ENCODE data around the gene ARHGAP8.
"Not testable (repeated sequence)": the region's sequence is repeated elsewhere in the genome, so short reads cannot be mapped to it uniquely, and the experiment has no call there.

ARHGAP8 gene

DNA sequence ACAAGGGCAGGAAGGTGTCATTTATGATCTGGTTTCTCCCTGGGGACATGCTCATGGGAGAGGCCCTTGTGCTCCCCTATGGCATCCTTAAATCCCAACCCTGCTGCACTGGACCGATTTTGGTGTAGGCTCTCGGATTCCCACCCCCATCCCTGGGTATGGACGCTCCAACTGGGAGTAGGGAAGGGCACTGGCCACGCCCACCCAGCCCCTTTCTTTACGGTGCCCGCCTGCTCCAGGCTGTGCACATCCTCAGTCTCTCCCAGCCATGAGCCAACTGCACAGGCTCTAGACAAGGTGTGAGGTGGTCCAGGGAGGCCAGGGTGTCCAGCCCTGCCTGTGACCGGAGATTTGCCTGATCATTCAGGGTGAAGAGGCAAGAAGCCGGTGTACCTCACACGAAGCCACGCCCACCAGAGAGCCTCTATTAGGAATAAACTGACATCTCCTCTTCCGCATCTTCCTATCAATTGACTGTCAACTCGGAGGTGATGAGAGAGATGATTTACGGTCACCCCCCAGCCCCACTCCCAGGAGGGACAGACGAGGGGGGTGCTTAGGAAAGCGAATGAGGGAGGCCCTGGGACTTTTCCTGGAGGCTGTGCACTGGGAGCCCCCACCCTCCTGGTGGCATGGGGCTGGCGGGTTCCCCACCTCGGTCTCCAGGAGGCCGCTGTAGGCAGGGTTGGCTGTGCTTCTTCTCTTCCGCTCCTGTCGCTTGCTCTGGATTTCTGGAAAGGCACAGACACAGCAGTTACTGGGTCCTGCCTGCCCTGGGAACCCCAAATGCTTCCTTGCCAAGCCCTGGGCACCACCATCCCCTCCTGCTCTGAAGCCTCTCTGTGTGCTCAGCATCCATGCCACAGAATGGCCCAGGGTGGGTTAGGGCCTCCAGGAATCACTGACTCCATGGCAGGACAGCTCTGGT lies 140.7 kb downstream of the ARHGAP8 start:
- Histone ChIP-seq H3K36me3 (ENCODE audit: control insufficient read depth, insufficient read depth, low read length) (0 out of 2 replicates have a peak, but pooled peaks cover 11% of the 10 kb centered on the region), H3K27ac (ENCODE audit: low read length) (no peak overlapping the region), H3K4me3 (ENCODE audit: low read length) (no peak overlapping the region), H3K4me1 (ENCODE audit: control insufficient read depth, insufficient read depth, low read length) (no peaks in the 10 kb centered on the region), H3K27me3 (ENCODE audit: control insufficient read depth, insufficient read depth, low read length) (no peaks in the 10 kb centered on the region), H3K9me3 (ENCODE audit: control insufficient read depth, insufficient read depth, low read length) (no peaks in the 10 kb centered on the region)
- no peak for DNase-seq (ENCODE audit: low read depth, low spot score)
- no CpG with 5 or more reads among the region's 20 CpGs for WGBS (ENCODE audit: insufficient coverage, insufficient read length)

DNA sequence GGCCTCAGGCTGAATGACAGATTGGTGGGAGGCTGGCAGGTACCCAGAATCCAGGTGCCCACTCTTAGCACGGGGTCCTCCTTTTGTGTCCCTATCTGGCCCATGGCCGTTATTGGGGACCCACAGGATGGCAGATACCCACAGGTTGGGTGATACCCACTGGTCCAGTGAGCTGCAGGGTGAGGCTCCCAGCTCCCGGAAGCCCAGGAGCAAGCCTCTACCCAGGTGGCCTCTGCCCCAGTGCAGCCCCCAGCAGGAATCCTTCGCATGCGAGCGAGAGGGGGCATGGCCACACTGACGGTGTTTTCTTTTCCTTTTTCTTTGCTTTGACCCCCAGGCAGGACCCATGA lies 141.3 kb downstream of the ARHGAP8 start:
- Histone ChIP-seq H3K27me3 (ENCODE audit: control insufficient read depth, insufficient read depth, low read length) (no peaks in the 10 kb centered on the region), H3K9me3 (ENCODE audit: control insufficient read depth, insufficient read depth, low read length) (no peaks in the 10 kb centered on the region), H3K36me3 (ENCODE audit: control insufficient read depth, insufficient read depth, low read length) (0 out of 2 replicates have a peak, but pooled peaks cover 11% of the 10 kb centered on the region), H3K27ac (ENCODE audit: low read length) (no peak overlapping the region), H3K4me1 (ENCODE audit: control insufficient read depth, insufficient read depth, low read length) (no peaks in the 10 kb centered on the region), H3K4me3 (ENCODE audit: low read length) (no peak overlapping the region)
- WGBS (ENCODE audit: insufficient coverage, insufficient read length) = no CpG with 5 or more reads among the region's 7 CpGs
- no peak for DNase-seq (ENCODE audit: low read depth, low spot score)

DNA sequence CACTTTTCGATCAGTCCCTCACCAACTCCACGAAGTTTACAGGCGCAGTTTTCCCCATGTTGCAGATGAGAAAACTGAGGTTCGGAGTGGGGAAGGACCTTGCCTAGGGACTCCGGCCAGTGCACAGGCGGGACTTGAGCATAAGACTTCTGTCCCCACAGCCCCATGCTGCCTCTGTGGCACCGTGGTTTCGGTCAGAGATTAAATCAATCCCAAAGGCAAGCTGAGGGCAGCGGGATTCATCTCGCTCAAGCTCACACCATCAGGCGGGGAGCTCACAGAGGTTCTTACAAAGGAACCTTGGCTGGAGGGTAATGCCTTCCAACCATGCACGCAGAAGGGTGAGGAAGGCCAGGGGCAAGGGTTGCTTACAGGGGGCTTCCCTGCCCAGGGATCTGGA lies 141.9 kb downstream of the ARHGAP8 start:
- no peak for DNase-seq (ENCODE audit: low read depth, low spot score)
- no peaks in the 10 kb centered on the region for H3K4me1 ChIP-seq (ENCODE audit: control insufficient read depth, insufficient read depth, low read length)
- H3K27me3 ChIP-seq (ENCODE audit: control insufficient read depth, insufficient read depth, low read length) = no peaks in the 10 kb centered on the region
- H3K27ac ChIP-seq (ENCODE audit: low read length) = no peak overlapping the region
- no peaks in the 10 kb centered on the region for H3K9me3 ChIP-seq (ENCODE audit: control insufficient read depth, insufficient read depth, low read length)
- H3K36me3 ChIP-seq (ENCODE audit: control insufficient read depth, insufficient read depth, low read length) = 0 out of 2 replicates have a peak, but pooled peaks cover 11% of the 10 kb centered on the region
- WGBS (ENCODE audit: insufficient coverage, insufficient read length) = no CpG with 5 or more reads among the region's 12 CpGs
- no peak overlapping the region for H3K4me3 ChIP-seq (ENCODE audit: low read length)

DNA sequence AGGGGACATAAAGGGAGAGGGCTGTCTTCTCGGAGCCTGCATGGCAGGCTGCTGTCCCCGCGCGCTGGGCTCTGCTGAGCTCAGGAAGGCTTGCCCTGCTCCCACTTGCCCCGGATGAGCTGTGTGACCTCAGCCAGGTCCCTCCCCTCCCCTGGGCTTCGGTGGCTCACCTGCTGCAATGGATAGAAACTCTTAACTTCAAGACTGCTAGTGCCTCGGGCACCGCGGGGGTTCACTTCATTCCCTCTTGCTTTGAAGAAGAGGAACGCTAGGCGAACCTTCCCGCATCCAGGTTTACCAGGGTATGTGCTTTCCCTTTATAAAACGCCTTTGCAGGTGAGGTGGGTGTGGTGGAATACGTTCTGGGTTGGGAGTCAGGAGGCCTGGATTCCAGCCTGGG lies 142.4 kb downstream of the ARHGAP8 start:
- no peaks in the 10 kb centered on the region for H3K4me1 ChIP-seq (ENCODE audit: control insufficient read depth, insufficient read depth, low read length)
- DNase-seq (ENCODE audit: low read depth, low spot score) = no peak

DNA sequence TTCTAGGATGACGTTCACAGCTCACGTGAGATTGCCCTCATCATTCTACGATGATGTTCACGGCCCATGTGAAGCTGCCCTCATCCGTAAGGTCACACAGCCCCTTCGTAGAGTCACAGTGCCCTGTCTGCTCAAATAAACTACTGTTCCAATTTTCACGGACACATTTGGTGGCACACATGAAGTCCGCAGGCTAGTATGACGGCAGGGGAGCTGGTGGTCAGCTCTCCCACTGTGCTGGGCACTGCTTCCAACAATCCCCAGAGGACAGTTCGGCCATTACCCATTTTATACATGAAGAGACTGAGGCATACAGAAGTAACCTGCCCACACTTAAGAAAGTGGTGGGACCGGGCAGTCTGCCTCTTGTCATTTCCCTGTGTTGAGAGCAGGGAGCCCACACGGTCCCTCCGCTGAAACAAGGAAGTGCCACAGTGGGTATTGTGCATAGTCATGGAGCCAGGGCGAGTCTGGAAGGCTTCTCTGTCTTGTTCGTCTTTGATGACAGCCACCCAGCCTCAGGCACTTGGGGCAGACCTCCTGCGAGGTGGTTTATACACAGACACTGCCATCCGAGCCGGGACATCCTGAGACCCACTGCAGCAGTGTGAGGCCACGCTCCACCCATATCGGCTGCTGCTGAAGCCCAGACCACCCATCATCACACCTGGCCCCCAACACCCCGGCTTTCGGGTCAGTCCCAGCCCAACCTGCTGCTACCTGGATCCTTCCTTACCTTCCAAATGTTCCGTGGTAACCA lies 143.1 kb downstream of the ARHGAP8 start:
- Histone ChIP-seq H3K36me3 (ENCODE audit: control insufficient read depth, insufficient read depth, low read length) (0 out of 2 replicates have a peak, but pooled peaks cover 8% of the 10 kb centered on the region), H3K9me3 (ENCODE audit: control insufficient read depth, insufficient read depth, low read length) (no peaks in the 10 kb centered on the region), H3K27me3 (ENCODE audit: control insufficient read depth, insufficient read depth, low read length) (no peaks in the 10 kb centered on the region), H3K4me3 (ENCODE audit: low read length) (no peak overlapping the region), H3K27ac (ENCODE audit: low read length) (no peak overlapping the region), H3K4me1 (ENCODE audit: control insufficient read depth, insufficient read depth, low read length) (no peaks in the 10 kb centered on the region)
- no peak for DNase-seq (ENCODE audit: low read depth, low spot score)
- WGBS (ENCODE audit: insufficient coverage, insufficient read length) = no CpG with 5 or more reads among the region's 23 CpGs

More for the DNA sequence above, 142.4 kb downstream of the ARHGAP8 start:
- 0 out of 2 replicates have a peak, but pooled peaks cover 11% of the 10 kb centered on the region for H3K36me3 ChIP-seq (ENCODE audit: control insufficient read depth, insufficient read depth, low read length)
- no peak overlapping the region for H3K4me3 ChIP-seq (ENCODE audit: low read length)
- no peaks in the 10 kb centered on the region for H3K9me3 ChIP-seq (ENCODE audit: control insufficient read depth, insufficient read depth, low read length)
- no peak overlapping the region for H3K27ac ChIP-seq (ENCODE audit: low read length)
- H3K27me3 ChIP-seq (ENCODE audit: control insufficient read depth, insufficient read depth, low read length) = no peaks in the 10 kb centered on the region
- WGBS (ENCODE audit: insufficient coverage, insufficient read length) = no CpG with 5 or more reads among the region's 14 CpGs

DNA sequence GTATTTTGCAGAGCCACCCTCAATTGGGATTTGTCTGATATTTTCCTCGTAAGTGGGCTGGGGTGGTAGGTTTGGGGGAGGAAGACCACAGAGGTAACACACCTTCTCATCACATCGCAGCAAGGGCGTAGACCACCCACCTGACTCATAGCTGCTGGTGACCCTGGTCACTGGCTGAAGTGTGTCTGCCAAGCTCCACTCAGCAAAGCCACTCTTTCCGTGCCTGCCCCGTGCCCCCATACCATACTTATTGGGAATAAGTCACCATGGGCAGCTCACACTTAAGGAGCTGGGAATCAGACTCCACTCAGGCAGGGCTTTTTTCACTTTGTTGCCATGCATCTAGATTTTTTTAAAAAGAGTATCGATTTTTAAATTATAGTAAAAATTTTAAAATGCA lies 145.9 kb downstream of the ARHGAP8 start:
- Histone ChIP-seq H3K36me3 (ENCODE audit: control insufficient read depth, insufficient read depth, low read length) (peaks cover 8% of the 10 kb centered on the region), H3K9me3 (ENCODE audit: control insufficient read depth, insufficient read depth, low read length) (no peaks in the 10 kb centered on the region), H3K27me3 (ENCODE audit: control insufficient read depth, insufficient read depth, low read length) (no peaks in the 10 kb centered on the region), H3K4me1 (ENCODE audit: control insufficient read depth, insufficient read depth, low read length) (no peaks in the 10 kb centered on the region), H3K27ac (ENCODE audit: low read length) (no peak overlapping the region), H3K4me3 (ENCODE audit: low read length) (no peak overlapping the region)
- no CpG with 5 or more reads among the region's 6 CpGs for WGBS (ENCODE audit: insufficient coverage, insufficient read length)
- no peak for DNase-seq (ENCODE audit: low read depth, low spot score)

DNA sequence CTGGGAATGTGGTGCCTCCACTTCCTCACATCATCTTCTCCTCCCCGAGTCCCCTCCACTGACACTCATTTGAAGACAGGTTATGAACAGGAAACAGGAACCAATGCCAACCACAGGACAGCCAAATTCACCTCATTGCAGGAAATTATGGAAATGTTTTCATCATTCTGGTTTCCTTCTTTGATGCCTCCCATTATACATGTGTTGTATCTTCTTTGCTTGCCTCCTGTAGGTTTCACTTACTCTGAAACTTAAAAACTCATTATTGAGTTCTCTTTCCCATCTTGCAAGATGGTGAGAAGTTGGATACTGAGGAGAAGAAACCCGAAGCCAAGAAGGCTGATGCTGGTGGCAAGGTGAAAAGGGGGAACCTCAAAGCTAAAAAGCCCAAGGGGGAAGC lies 148.9 kb downstream of the ARHGAP8 start:
- no peak overlapping the region for H3K27ac ChIP-seq (ENCODE audit: low read length)
- no peaks in the 10 kb centered on the region for H3K9me3 ChIP-seq (ENCODE audit: control insufficient read depth, insufficient read depth, low read length)
- peaks cover 5% of the 10 kb centered on the region for H3K36me3 ChIP-seq (ENCODE audit: control insufficient read depth, insufficient read depth, low read length)
- WGBS (ENCODE audit: insufficient coverage, insufficient read length) = no CpG with 5 or more reads among the region's 2 CpGs
- no peaks in the 10 kb centered on the region for H3K4me1 ChIP-seq (ENCODE audit: control insufficient read depth, insufficient read depth, low read length)
- H3K4me3 ChIP-seq (ENCODE audit: low read length) = no peak overlapping the region
- DNase-seq (ENCODE audit: low read depth, low spot score) = no peak
- H3K27me3 ChIP-seq (ENCODE audit: control insufficient read depth, insufficient read depth, low read length) = no peaks in the 10 kb centered on the region

DNA sequence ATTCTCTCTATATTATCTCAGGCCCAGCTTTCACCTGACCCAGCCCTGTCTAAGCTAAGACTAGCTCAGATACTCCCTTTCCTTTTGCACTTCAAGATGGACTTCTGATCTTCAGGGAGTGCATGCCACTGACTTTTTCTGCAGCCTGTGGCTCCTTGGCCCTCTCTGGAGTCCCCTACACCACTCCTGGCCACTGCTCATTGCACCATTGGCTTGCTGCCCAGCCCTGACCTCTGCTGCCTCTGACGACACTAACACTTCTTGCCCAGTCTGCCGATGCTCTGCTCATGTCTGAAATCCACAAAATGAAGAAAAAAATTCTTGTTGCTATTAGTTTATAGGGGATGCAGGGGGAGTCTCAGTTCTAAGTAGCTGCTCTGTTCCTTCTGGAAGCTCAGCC lies 150.8 kb downstream of the ARHGAP8 start:
- not testable (repeated sequence) for H3K36me3 ChIP-seq (ENCODE audit: control insufficient read depth, insufficient read depth, low read length); DNase-seq (ENCODE audit: low read depth, low spot score); H3K27me3 ChIP-seq (ENCODE audit: control insufficient read depth, insufficient read depth, low read length); H3K27ac ChIP-seq (ENCODE audit: low read length); H3K9me3 ChIP-seq (ENCODE audit: control insufficient read depth, insufficient read depth, low read length); H3K4me1 ChIP-seq (ENCODE audit: control insufficient read depth, insufficient read depth, low read length); H3K4me3 ChIP-seq (ENCODE audit: low read length)
- no CpG with 5 or more reads among the region's 2 CpGs for WGBS (ENCODE audit: insufficient coverage, insufficient read length)

DNA sequence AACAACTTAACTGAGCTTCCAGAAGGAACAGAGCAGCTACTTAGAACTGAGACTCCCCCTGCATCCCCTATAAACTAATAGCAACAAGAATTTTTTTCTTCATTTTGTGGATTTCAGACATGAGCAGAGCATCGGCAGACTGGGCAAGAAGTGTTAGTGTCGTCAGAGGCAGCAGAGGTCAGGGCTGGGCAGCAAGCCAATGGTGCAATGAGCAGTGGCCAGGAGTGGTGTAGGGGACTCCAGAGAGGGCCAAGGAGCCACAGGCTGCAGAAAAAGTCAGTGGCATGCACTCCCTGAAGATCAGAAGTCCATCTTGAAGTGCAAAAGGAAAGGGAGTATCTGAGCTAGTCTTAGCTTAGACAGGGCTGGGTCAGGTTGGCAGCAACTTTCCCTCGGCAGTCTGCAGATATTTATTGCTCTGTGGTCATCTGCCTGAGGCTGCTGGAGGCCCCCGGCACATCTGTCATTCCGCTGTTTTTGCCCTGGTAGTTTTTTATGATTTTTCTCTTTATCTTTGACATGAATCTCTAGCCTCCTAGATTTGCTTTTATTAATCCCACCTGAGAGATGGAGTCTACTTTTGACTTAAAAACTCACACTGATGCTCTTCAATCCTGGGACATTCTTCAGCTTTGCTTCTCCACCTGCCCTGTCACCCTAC lies 152.2 kb downstream of the ARHGAP8 start:
- H3K36me3 ChIP-seq (ENCODE audit: control insufficient read depth, insufficient read depth, low read length); H3K27me3 ChIP-seq (ENCODE audit: control insufficient read depth, insufficient read depth, low read length); H3K27ac ChIP-seq (ENCODE audit: low read length); H3K9me3 ChIP-seq (ENCODE audit: control insufficient read depth, insufficient read depth, low read length); DNase-seq (ENCODE audit: low read depth, low spot score); H3K4me3 ChIP-seq (ENCODE audit: low read length); H3K4me1 ChIP-seq (ENCODE audit: control insufficient read depth, insufficient read depth, low read length): not testable (repeated sequence)
- no CpG with 5 or more reads among the region's 5 CpGs for WGBS (ENCODE audit: insufficient coverage, insufficient read length)

DNA sequence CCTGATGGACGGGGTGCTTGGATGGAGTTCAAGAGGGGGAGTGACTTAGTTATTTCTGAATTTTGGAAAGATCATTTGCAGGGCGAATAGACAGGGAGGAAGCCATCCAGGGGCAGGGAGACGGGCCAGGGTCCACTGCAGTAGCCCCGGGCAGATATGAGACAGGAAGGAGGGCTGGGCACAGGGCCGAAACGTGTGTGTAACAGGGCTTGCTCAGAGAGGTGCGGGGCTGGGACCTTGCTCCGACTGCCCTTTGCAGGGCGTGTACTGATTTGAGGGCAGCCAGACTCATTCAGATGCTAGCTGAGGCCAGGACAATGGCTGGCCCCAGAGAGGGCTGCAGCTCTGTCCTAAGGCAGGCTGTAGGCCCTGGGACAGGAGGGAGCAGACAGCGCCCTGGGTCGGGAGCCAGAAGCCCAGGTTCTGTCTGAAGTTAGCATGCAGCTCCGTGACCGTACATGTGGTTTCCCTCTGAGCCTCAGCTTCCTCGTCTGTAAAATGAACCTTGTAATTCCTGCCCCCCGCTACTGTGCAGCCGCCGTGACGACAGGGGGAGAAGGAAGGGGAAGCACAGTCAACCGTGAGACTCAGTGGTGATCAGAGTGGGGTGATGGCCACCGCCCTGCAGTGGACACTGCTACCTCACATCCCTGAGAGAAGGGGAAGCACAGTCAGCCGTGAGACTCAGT lies 154.0 kb downstream of the ARHGAP8 start:
- no CpG with 5 or more reads among the region's 21 CpGs for WGBS (ENCODE audit: insufficient coverage, insufficient read length)
- H3K27me3 ChIP-seq (ENCODE audit: control insufficient read depth, insufficient read depth, low read length) = no peaks in the 10 kb centered on the region
- H3K36me3 ChIP-seq (ENCODE audit: control insufficient read depth, insufficient read depth, low read length) = peaks cover 7% of the 10 kb centered on the region
- DNase-seq (ENCODE audit: low read depth, low spot score) = no peak
- no peaks in the 10 kb centered on the region for H3K9me3 ChIP-seq (ENCODE audit: control insufficient read depth, insufficient read depth, low read length)
- H3K27ac ChIP-seq (ENCODE audit: low read length) = no peak overlapping the region
- H3K4me1 ChIP-seq (ENCODE audit: control insufficient read depth, insufficient read depth, low read length) = no peaks in the 10 kb centered on the region
- no peak overlapping the region for H3K4me3 ChIP-seq (ENCODE audit: low read length)

Measured in iPS DF 6.9 (cell line).